ENCODE results near the gene ZBTB4. TPM values are rescaled to one million over a fixed set of nuclear protein-coding genes. Genes with fewer than 3 reads are reported as not detected.

Gene ZBTB4
- total RNA-seq, 1 donor from 2014 or later = 34.5 TPM

GRCh38 chr17:7425756-7426155, 53.7 kb downstream of the ZBTB4 start:
- Mint-ChIP-seq H3K4me3 (no peak overlapping the region), H3K4me1 (ENCODE audit: unreplicated experiment) (no peaks in the 10 kb centered on the region), H3K9me3 (no peaks in the 10 kb centered on the region), H3K36me3 (no peaks in the 10 kb centered on the region), H3K27ac (no peak overlapping the region), H3K27me3 (no peaks in the 10 kb centered on the region)
- no peak for TF ChIP-seq CTCF (conservative IDR thresholded peaks at IDR 0.05)
- no peak for DNase-seq (ENCODE audit: extremely low spot score, unreplicated experiment)

DNA sequence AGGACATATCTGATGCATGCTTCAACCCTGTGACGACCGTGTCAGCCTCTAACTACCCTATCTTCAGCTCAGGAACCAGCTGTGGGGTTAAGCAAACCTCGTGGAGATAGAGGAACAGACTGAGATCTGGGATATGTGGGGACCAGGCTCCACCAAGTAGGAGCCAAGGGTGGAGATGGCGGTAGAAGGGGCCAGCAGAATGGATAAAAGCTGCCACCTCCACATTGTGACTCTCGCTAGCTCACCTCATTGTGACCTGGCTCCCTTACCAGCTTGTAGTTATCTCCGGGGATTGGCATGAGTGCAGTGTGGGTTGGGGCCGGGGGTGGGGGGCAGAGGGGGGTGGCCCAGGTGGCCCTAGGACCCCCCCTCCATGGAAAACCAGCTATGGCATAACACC, 54.1 kb downstream of the ZBTB4 start, which contains the start of gene SPEM2:
TSS of gene SPEM2 (plus strand) at position 301 of the 400 bp plus-strand sequence. CDS start at position 374, 73 bp downstream.
- Mint-ChIP-seq H3K27ac (no peak within 1 kb of the TSS), H3K4me3 (no peak within 1 kb of the TSS), H3K9me3 (no peaks in the 10 kb centered on the region), H3K4me1 (ENCODE audit: unreplicated experiment) (no peaks in the 10 kb centered on the region), H3K36me3 (no peaks in the 10 kb centered on the region), H3K27me3 (no peaks in the 10 kb centered on the region)
- TF ChIP-seq CTCF (conservative IDR thresholded peaks at IDR 0.05) = no peak
- DNase-seq (ENCODE audit: extremely low spot score, unreplicated experiment) = no peak

- Mint-ChIP-seq H3K4me1 (ENCODE audit: unreplicated experiment) (peaks cover 12% of the 10 kb centered on the region), H3K27me3 (no peaks in the 10 kb centered on the region), H3K36me3 (no peaks in the 10 kb centered on the region), H3K27ac (no peak overlapping the region), H3K4me3 (no peak overlapping the region), H3K9me3 (no peaks in the 10 kb centered on the region)
- no peak for TF ChIP-seq CTCF (conservative IDR thresholded peaks at IDR 0.05)
- no peak for DNase-seq (ENCODE audit: extremely low spot score, unreplicated experiment)
Measured at GRCh38 chr17:7423679-7424078, 55.8 kb downstream of the ZBTB4 start.

- peaks cover 12% of the 10 kb centered on the region for H3K4me1 Mint-ChIP-seq (ENCODE audit: unreplicated experiment)
- no peaks in the 10 kb centered on the region for H3K9me3 Mint-ChIP-seq
- peaks cover 6% of the 10 kb centered on the region for H3K36me3 Mint-ChIP-seq
- no peak for DNase-seq (ENCODE audit: extremely low spot score, unreplicated experiment)
- no peak overlapping the region for H3K4me3 Mint-ChIP-seq
- H3K27ac Mint-ChIP-seq = no peak overlapping the region
- TF ChIP-seq CTCF (conservative IDR thresholded peaks at IDR 0.05) = no peak
- no peaks in the 10 kb centered on the region for H3K27me3 Mint-ChIP-seq
Measured at GRCh38 chr17:7421186-7421585, 58.2 kb downstream of the ZBTB4 start.

GRCh38 chr17:7419819-7420610, 59.4 kb downstream of the ZBTB4 start, which contains the start of gene SPEM1:
Gene SPEM1 (plus strand): TSS chr17:7420324. CDS start chr17:7420385, 61 bp downstream.
- Mint-ChIP-seq H3K9me3 (no peaks in the 10 kb centered on the region), H3K4me3 (no peak within 1 kb of the TSS), H3K27me3 (no peaks in the 10 kb centered on the region), H3K36me3 (peaks cover 7% of the 10 kb centered on the region), H3K27ac (peak within 1 kb of the TSS; percentile 73), H3K4me1 (ENCODE audit: unreplicated experiment) (peaks cover 12% of the 10 kb centered on the region)
- TF ChIP-seq CTCF (conservative IDR thresholded peaks at IDR 0.05) = no peak
- DNase-seq (ENCODE audit: extremely low spot score, unreplicated experiment) = no peak
